Stimulated activated CD8-positive, alpha-beta memory T cell treated with anti-CD3 and anti-CD28 coated beads, Interleukin-15, amount 100 ng/mL, for 4 hours (primary cell): ENCODE results near the gene NCAPH2.

Experiments used
- DNase-seq, 2 donors: peaks; one replicate each; pipeline ENCODE4 v3.0.0-alpha.2; 2020; ENCODE audit warnings: low read depth in 2 of 2

The NCAPH2 gene

GRCh38 chr22:50507991-50508884, at the start of gene NCAPH2:
Gene NCAPH2, plus strand, starts transcription at chr22:50508224. Its CDS starts 114 bp downstream, at chr22:50508338.
- peak; percentile 96 to 97 for DNase-seq

- no peak for DNase-seq
Observed at GRCh38 chr22:50459016-50459415, 49.0 kb upstream of the NCAPH2 start.

GRCh38 chr22:50459496-50460140, 48.4 kb upstream of the NCAPH2 start:
- DNase-seq: no peak

- DNase-seq: no peak
Observed at GRCh38 chr22:50460938-50461337, 47.1 kb upstream of the NCAPH2 start.

- DNase-seq: no peak
Observed at GRCh38 chr22:50461536-50461935, 46.5 kb upstream of the NCAPH2 start.

GRCh38 chr22:50461979-50462540, 46.0 kb upstream of the NCAPH2 start:
- no peak for DNase-seq

GRCh38 chr22:50463188-50463900, 44.7 kb upstream of the NCAPH2 start:
- DNase-seq: no peak

GRCh38 chr22:50464451-50464850, 43.6 kb upstream of the NCAPH2 start:
- DNase-seq: no peak

- DNase-seq: no peak
Observed at GRCh38 chr22:50465066-50465930, 42.7 kb upstream of the NCAPH2 start.

- no peak for DNase-seq
Observed at GRCh38 chr22:50467341-50467740, 40.7 kb upstream of the NCAPH2 start.

- no peak for DNase-seq
Observed at GRCh38 chr22:50467773-50468440, 40.1 kb upstream of the NCAPH2 start.

- DNase-seq: no peak
Observed at GRCh38 chr22:50468626-50469025, 39.4 kb upstream of the NCAPH2 start.

- DNase-seq: peak; percentile 93 to 96
Observed at GRCh38 chr22:50469377-50470305, 38.4 kb upstream of the NCAPH2 start.

- DNase-seq: no peak
Observed at GRCh38 chr22:50470491-50470890, 37.5 kb upstream of the NCAPH2 start.

GRCh38 chr22:50471197-50471847, 36.7 kb upstream of the NCAPH2 start:
- DNase-seq: no peak

- no peak for DNase-seq
Observed at GRCh38 chr22:50471962-50472361, 36.1 kb upstream of the NCAPH2 start.

GRCh38 chr22:50473088-50473487, 34.9 kb upstream of the NCAPH2 start:
- DNase-seq: peak in 1 of 2 donors; percentile 24

- no peak for DNase-seq
Observed at GRCh38 chr22:50473855-50474671, 34.0 kb upstream of the NCAPH2 start.
